Activated T-cell treated with anti-CD3 and anti-CD28 coated beads, Interleukin-2, amount 50 U/mL, for 4 hours (primary cell): ENCODE measurements around the gene LIMCH1. TPM values are rescaled to one million over a fixed set of nuclear protein-coding genes. Genes with fewer than 3 reads are reported as not detected.

ENCODE experiments used
- ATAC-seq, 2 donors: fragments of 200-7000 bp; cut with Tn5 transposase; one replicate each; pipeline ENCODE4 v1.10.0; 2021
- DNase-seq: peaks from one replicate; pipeline ENCODE4 v3.0.0-alpha.2; 2020
- H3K27me3 Mint-ChIP-seq: one replicate; pipeline ENCODE4 v1.8.0; 2021; ENCODE audit warnings: low read depth, mixed read lengths
- H3K36me3 Mint-ChIP-seq: one replicate; pipeline ENCODE4 v1.8.0; 2022; ENCODE audit warnings: mixed read lengths; ENCODE audit not compliant: insufficient read depth
- H3K4me1 Mint-ChIP-seq: one replicate; pipeline ENCODE4 v1.8.0; 2021; ENCODE audit warnings: low read depth, mixed read lengths
- H3K4me3 Mint-ChIP-seq: one replicate; pipeline ENCODE4 v1.8.0; 2021; ENCODE audit warnings: mild to moderate bottlenecking, moderate library complexity, mixed read lengths
- H3K9me3 Mint-ChIP-seq: one replicate; pipeline ENCODE4 v1.8.0; 2021; ENCODE audit warnings: mixed read lengths
- total RNA-seq, 3 donors: library from RNA; stranded (reverse); gene quantifications; one replicate each; pipeline ENCODE4 v1.2.1, GENCODE V29; 2021

The LIMCH1 gene
- total RNA-seq, 3 donors from 2014 or later = 0.11 to 0.34 (median 0.15) TPM

- H3K4me1 Mint-ChIP-seq = peaks cover 2% of the 10 kb centered on the region
- H3K36me3 Mint-ChIP-seq = no peaks in the 10 kb centered on the region
- H3K9me3 Mint-ChIP-seq = no peaks in the 10 kb centered on the region
- peaks cover 86% of the 10 kb centered on the region for H3K27me3 Mint-ChIP-seq
- DNase-seq (no peak), ATAC-seq (no peak)
- H3K4me3 Mint-ChIP-seq = no peak within 1 kb of the TSS
Observed at GRCh38 chr4:41748571-41749475, 210.9 kb downstream of the LIMCH1 start, which contains the start of gene PHOX2B. PHOX2B (minus strand) TSS chr4:41748725; CDS start chr4:41748610, 115 bp downstream.

- Mint-ChIP-seq H3K4me3 (no peak overlapping the region), H3K4me1 (peaks cover 2% of the 10 kb centered on the region), H3K27me3 (peaks cover 82% of the 10 kb centered on the region), H3K9me3 (no peaks in the 10 kb centered on the region), H3K36me3 (no peaks in the 10 kb centered on the region)
- DNase-seq = no peak
- ATAC-seq = no peak
Observed at GRCh38 chr4:41749631-41750039, 211.7 kb downstream of the LIMCH1 start.

Other genes starting within 250 kb of the LIMCH1 start
- gene PHOX2B, start 210.6 kb downstream of the LIMCH1 start, total RNA-seq = not detected